SK-N-MC (cell line): Measurements from ENCODE around the gene IDUA.

Experiments
- EZH2 ChIP-seq: fragments of 200-600 bp; sonication (generic); IDR thresholded peaks from one replicate; pipeline ENCODE4 v1.6.1; 2017; ENCODE audit warnings: antibody characterized with exemption
- POLR2AphosphoS5 ChIP-seq: IDR thresholded peaks from 2 replicates; pipeline ENCODE4 v1.6.1; 2012; ENCODE audit warnings: mild to moderate bottlenecking, low read depth, low read length, borderline replicate concordance

DNA sequence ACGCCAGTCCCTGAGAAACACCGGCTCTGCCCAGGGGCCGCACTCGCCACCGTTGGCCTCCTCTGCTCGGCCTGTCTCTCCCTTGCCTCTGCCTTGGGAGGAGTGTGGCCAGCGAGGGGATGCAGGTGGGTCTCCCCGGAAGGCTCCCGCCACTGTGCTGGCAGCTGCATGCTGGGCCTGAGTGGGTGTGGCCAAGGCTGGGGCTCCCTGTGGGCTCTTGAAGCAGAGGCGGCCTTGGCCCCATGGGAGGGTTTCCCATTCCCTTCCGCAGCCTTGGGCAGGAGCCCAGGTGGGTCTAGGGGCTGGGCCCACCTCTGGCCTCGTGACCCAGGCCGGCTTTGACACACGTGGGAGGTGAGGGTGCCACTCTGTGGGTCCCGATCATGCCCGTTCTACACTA lies 43.7 kb downstream of the IDUA start:
- TF ChIP-seq EZH2 (no peak), POLR2AphosphoS5 (no peak)
